Smooth muscle cell of the brain vasculature (primary cell): ENCODE measurements around the gene MYLK4.

Source experiments
- DNase-seq: peaks from one replicate; pipeline ENCODE4 v3.0.0-alpha.2; 2012; ENCODE audit warnings: low read depth, low spot score

The MYLK4 gene

DNA sequence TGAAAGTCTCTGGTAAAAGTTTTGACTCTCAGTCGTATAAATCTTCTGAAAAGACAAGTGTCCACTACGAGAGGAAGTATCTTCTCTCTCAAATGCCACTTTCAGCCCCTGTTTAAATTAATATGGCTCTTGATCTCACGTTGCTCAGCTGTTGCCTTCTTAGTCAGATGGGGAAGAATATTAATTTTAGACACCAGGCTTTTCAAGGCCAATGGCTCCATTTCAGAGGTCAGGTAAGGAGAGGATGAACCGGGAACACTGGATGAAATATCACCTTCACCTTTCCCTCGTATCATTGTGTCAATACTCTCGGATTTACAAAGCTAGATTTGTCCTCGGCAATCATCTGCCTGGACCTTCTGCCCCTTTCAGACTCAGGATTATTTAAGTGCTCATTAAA lies at the start of gene MYLK4:
Gene MYLK4 (minus strand): TSS at position 91 of the 400 bp plus-strand sequence. CDS start 1,628 bp downstream, outside the sequence.
- no peak for DNase-seq

DNA sequence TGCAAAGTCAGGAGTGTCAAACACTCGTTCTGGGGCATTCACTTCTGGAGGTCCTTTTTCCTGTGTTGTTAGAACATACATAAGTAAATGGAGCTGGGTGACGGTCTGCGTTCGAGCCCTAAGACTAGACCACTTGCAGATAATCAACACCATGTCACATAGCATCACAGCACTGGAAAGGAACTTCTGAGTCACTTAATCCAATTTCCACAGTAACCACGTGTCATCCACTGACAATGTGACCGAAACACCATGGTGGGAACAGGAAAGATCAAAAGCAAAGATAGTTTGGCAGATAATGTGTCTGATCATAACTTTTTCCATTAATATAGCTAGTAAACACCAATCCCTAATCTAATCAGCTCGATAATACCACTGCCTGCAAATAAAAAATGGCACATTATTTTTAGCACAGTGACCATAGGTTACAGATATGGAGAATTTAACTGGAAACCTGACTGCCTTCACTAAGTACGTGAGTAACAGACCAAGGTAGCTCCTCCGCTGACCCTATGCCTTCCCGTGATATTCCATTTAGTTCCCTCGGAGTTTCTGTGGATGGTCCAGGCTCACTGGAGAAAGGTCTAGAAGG lies 49.3 kb upstream of the MYLK4 start:
- DNase-seq = no peak

DNA sequence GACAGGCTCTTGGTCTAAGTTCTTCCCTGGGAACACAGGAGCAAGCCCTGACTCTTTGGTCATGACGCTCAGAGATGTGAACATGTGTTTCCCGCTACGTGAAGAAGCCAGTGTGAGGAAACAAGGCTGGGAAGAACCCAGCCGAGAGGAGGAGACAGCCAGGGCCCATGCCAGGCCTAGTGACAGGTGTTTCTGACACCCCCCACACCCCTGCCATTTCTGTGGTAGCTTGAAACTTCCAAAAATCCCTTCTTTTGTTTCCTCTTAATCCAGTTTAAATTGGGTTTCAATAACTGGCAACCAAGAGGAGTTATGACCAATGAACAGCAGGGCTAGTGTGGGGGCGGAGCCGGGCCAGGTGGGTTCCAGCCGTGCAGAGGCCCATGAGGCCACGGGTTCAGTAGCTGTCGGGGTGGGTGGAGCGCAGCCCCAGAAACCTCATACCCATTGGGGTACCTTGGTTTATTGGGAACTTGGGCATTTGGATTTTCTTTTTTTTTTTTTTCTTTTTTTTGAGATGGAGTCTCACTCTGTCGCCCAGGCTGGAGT lies 47.9 kb upstream of the MYLK4 start:
- no peak for DNase-seq

DNA sequence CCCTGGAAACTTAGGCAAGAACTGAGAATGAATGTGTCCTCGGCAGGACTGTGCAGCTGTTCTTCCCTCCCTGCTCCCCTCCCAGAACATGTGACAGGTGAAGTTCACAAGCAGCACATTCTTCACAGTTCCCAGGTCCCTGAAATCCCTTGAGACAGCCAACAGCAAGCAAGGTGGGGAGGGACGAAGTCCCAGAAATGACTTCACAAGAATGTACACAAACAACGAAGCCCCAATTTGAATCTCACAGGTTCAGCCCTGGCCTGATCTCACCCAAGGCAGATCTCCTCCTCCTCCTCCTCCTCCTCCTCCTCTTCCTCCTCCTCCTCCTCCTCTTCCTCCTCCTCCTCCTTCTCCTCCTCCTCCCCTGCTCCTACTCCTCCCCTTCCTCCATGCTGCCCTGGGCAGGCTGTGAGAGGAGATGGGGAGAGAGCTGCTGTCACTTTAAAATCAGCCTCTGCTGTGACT lies 46.9 kb upstream of the MYLK4 start:
- DNase-seq = no peak

DNA sequence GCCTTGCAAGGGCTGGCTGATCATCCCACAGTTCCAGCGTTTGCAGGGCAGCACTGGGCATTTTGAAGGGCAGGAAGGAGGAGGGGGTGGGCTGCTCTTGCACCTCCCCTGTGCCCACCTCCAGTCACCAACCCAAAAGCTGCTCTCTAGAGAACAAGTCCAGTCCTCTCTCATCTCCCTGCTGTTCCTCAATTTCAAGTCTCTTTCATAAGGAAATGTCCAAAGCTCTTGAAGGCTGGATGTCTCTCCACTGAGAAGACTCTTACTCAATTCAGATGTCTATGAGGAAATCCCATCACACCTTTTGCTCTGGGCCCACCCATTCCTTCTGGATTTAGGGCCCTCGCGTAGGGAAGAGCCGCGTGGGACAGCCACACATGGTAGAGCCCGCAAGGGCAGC lies 46.1 kb upstream of the MYLK4 start:
- DNase-seq = no peak

DNA sequence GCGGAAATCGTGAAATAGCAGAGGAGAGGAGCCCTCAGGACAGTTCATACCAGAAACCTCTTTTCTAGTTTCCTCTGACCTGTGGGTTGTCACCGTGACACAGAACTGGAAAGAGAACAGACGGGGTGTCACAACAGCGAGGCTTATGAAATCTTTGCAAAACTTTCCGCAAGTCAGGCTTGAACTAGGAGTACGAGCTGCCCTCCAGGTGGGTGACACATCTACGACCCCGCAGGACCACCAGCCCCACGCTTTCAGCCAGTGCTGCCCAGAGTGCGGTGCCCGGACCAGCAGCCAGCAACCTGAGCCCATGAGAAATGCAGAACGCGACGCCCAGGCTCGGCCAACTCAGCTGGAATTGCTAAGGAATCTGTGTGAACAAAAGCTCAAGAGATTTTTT lies 45.2 kb upstream of the MYLK4 start:
- no peak for DNase-seq

DNA sequence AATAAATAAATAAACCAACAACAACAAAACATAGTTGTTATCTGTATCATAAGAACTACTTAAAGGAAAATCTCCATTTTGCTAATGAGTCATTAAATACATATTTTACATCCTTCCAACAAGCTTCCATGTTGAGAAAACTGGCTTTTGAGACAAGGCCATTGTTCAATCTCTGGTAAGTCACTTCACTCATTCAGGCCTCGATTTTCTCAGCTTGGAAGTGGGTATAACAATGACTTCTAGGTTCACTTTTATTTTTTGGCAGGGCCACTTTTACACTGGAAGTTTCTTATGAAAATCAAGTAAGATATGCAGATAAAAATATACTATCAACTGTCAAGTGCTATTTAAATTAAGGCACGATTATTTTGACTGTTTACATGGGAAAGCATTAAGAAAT lies 44.4 kb upstream of the MYLK4 start:
- DNase-seq = no peak

DNA sequence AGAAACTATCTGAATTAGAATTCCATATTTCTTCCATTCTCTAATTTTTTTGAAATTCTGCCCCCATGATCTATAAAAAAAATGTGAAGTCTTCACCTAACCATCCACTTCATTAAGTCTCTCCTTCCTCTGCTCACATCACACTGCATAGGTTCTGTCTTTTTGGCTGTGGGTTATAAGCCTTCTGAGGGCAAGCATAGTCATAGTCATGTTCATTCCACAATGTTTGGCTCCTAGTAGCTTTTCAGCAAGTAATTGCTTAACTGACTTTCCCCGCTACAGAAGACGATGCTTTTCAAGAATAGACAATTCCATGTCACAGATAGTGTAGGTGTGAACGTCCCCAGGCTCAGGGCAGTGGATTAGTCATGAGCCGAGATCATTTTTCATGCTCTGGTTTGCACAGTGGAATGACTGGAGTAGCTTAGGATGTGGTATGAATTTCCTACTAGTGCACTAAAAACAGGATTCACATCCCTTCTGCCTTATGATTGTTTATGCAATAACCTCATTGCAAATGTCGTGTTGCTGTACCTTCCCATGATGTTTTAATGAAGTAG lies 43.5 kb upstream of the MYLK4 start:
- no peak for DNase-seq

DNA sequence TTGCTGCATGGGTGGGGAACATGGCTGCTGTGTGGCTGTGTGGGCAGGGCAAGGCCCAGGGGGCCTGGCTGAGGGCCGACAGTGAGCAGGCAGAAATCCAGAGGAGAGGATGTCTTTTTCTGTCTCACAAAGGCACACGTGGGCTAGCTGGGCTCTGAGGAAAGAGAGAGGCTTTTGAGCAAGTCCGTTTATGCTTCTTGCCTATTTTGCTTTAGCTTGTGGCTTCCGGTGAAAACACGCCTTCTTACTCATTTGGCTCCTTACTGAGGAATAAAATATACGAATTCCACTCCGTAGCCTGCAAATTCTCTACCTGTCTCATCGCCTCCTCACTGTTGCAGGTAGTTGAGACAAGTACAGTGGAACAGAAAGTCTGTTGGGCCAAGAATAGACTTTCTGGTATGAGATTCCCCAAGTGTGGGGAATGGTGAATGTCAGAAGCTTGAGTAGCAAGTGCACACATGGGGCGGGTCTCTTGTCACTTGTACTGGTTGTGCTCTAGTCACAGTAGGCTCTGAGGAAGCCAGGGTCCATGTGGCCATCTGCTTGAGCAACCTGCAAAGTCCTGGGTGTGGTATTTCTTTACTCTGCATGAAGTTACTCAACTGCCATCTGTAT lies 42.9 kb upstream of the MYLK4 start:
- DNase-seq = no peak

DNA sequence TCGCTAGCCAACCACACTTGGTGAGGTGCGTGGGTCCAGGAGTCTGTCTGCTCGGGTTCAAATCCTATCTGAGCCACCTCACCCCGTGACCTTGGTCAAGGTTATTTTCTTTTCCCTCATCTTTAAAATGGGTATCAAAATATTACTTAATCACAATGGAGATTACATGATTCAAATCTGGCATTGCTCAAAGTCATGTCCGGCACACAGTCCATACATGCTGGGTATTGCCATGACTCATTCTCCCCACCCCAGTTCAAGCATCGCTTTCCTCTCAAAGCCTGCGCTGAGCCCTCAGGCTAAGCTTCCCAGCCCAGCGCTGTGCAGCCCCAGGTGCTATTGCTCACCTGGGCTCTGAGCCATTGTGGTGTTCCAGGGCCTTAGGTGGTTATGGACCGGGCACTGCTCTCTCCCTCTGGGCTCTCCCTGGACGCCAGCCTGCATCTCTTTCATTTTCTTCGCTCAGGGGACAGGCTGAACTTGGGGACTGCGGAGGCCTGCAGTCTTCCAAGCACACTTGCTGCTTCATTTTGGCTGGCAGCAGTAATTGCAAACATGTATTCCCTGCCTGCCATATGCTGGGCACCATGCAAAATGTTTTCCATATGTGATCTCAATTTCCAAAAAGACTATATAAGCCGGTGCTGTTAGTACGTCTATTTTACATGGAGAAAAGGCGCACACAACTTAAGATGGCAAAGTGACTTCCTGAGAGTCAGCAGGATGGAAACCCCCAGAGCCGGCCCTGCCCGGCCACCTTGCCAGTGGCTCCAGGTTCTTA lies 41.8 kb upstream of the MYLK4 start:
- DNase-seq = no peak

DNA sequence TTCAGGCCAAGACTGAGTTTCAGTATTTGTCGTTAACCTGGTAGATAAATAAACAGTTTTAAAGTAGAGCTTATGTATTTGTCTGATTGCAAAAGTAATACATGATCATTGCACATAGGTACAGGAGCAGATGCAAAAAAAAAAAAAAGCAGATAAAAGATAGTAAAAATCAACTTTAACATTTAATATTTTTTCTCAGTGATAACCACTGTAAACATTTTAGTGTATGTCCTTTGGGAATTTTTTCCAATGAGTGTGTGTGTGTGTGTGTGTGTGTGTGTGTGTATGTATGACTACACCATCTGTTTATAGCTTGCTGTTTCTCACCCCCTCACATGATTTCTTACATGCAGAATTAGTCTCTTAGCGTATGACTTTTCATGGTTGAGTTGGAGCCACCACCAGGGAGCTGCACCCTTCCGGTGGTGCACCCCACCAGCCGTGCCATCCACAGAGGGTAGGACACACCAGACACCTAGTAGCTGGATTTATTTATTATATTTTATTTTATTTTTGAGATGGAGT lies 40.8 kb upstream of the MYLK4 start:
- DNase-seq = no peak

DNA sequence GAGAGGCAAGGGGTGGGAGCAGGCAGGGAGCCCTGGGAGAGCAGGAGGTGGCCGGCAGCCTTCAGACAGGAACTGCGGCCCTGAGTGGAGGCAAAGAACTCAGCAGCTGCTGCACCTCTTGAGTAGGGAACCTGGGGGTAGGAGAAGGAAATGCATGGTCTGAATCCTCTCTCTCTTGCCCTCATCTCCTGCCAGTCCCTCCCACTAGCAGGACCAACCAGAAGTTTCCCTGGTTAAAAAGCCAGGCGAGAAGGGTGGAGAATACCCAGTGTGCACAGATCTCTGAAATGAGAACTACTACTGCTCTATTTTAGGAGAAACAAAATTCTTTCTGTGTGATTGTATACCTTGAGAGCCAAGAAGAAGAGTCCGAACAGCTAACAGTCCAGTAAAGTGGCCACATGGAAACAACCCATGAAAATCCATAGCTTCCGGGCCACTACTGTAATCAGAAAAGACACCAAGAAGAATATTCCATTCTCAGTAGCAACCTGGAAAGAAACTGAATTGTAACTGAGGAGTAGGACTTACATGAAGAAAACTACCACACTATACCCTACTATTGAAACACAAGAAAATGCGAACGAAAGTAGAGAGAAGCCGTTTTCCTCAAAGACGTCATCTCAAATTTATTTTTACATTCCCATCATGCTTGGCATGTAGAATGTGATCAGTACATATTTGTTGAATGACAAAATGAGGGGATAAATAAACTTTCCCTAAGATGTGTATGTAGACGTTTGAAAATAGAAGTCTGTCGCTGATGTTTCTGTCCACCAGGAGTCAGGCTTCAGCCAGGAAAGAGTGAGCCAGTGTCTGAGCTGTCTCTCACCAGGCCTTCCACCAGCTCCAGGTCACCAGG lies 40.1 kb upstream of the MYLK4 start:
- DNase-seq = peak; percentile 58

DNA sequence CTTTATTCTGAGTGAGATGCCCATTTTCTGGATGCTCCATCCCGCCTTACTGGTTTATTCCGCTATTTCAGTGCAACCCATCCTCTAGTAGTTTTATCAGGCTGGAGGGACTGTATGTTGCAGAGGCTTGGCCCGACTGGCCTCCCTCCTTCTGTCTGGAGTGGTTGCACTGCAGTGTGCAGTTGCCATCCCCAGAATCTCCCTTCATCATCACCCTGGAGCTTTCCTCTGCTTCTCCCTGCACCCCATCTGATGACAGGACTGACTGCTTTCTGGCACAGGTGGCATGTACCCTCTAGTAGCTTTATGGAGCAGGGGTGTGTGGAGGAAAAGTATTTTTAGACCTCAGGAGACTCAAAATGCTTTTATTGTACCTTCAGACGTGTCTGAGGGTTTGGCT lies 35.5 kb upstream of the MYLK4 start:
- no peak for DNase-seq

DNA sequence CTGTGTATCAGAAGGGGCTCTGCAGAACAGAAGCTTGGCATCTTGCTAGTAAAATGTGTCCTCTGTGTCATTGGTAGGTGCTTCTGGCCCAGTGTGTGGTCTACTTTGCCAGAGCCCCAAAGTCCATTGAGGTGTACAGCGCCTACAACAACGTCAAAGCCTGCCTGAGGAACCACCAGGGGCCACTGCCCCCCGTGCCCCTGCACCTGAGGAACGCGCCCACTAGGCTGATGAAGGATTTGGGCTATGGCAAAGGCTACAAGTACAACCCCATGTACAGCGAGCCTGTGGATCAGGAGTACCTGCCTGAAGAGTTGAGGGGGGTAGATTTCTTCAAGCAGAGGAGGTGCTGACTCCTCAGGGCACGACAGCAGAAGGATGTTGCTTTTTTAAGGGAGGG lies 34.2 kb upstream of the MYLK4 start:
- DNase-seq = no peak

DNA sequence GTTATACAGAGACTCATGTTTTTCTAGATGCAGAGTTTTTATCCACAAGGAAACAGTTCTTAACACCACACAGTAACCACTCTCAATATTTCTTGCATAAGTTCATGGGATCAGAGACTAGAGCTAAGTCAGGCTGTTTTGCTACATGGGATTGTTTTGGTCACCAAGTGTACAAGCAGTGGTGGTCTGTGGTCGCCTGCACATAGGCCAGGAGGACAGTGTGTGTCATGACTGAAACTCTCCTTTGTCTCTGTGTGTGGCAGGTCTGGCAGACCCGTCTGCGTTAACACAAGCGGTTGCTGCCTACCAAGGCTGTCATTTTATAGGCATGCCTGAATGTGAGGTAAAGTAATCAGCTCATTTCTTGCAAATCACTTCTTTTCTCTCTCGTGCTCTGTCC lies 33.3 kb upstream of the MYLK4 start:
- no peak for DNase-seq

DNA sequence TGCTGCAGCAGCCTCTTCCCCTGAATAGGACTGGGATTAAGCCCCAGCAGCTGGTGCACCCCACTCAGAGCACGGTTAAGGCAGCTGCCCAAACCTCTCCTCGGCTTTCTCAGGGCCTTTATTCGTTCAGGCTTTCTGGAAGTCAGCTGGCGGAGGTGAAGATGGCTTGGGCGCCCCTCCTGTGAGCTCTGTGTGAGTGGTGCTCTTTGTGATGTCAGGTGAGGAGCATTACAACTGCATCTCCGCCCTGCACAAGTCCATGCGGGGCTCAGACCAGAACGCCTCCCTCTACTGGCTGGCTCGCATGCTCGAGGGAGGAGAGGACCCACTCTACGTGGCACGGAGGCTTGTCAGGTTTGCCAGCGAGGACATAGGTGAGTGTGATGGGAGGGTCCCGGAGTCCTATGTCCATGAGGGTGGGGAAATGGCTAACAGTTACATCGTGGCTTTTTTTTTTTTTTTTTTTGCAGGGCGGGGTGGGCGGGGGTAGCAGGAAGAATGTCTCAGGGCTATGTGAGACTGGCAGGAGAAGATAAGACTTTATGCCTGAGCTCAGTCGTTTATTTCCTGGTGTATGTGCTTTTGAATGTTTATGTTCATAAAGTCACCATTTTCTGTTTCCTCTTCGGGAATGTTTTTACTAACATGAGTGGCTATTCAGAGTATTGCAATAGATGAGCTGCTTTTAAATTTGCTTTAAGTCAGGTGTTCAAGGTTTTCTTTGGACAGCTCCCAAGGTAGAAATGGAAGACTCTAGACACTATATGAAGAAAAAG lies 32.7 kb upstream of the MYLK4 start:
- no peak for DNase-seq

DNA sequence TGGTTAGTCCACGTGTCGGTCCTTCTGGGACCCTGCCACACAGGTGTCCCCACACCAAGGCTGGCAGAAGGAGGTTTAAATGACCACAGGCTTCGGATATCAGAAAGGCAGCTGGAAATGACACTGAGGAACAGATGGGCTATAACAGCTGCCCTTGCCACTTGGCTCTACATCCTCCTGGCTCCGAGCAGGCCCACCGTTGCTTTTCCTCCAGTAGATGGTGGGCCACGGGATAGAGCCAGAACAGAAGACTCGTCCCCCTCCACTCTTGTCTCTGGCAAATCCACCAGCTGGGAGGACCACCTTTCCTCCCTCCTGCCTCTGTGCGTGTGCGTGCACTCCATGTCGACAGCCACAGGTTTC lies 32.1 kb upstream of the MYLK4 start:
- DNase-seq = no peak

DNA sequence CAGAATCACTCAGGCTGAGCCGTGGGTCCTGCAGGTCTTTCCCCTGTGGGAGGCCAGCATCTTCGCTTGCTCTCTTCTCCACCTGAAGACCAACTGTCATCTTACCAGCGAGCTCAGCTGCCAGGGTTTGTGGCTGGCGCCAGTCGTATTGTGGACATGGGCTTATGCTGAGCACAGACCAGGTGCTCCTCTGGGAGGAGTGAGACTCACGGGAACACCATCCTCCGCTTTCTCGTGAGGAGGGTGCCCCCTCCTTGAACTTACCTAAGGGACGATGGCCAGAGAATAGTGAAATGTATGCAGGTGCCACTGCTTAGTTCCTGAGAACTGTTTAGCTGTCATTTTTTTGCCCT lies 31.6 kb upstream of the MYLK4 start:
- no peak for DNase-seq

DNA sequence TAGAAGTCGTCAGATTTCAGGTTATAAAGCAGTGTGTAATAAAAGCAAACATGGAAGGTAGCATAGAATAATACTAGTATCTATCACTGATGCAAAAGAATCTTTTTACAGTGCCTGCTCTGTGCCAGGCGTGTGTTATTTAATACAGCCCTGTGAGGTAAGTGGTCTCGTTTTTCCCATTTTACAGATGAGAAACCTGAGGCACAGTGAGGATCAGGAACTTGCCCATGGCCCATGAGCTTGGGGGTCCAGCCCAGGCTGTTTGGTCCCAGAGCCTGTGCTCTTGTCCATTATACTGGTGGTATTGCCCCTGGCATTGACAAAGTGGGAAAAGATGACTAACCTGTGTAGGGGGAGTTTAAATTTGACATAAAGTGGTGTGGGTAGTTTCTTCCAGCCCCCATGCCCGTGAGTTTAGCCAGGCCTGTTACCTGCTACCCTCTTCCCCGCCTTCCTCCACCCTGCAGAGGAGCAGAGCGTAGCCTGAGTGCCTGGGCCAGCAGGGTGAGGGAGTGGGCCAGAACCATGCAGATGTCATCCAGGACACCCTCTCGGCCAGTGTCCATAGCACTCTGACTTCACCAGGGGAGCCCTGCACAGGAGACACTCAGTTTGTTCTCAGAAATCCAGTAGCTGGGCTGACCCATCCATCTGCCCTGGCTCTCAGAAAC lies 31.1 kb upstream of the MYLK4 start:
- DNase-seq = no peak
